Measurements from ENCODE around the gene LNX1. TPM values are rescaled to one million over a fixed set of nuclear protein-coding genes. Genes with fewer than 3 reads are reported as not detected.
A peak's percentile ranks its signal among the peaks of the same experiment; 100 is the strongest.

The LNX1 gene
- total RNA-seq, 1 donor from 2014 or later: 9.1 TPM

- no peak for DNase-seq
- ATAC-seq: no peak
- intact Hi-C loops (cut with micrococcal nuclease): no loop called here
These were observed 14.5 kb downstream of the LNX1 start for GRCh38 chr4:53576676-53577372.

- DNase-seq: no peak
- intact Hi-C loops (cut with micrococcal nuclease): no loop called here
- ATAC-seq: no peak
These were observed 15.1 kb downstream of the LNX1 start for GRCh38 chr4:53576071-53576617.

GRCh38 chr4:53575552-53575951 is 15.7 kb downstream of the LNX1 start:
- intact Hi-C loops (cut with micrococcal nuclease): no loop called here
- DNase-seq (no peak), ATAC-seq (no peak)

GRCh38 chr4:53574528-53574927 is 16.8 kb downstream of the LNX1 start:
- DNase-seq (no peak), ATAC-seq (no peak)
- intact Hi-C loops (cut with micrococcal nuclease): no loop called here

GRCh38 chr4:53573696-53574095 is 17.6 kb downstream of the LNX1 start:
- ATAC-seq (no peak), DNase-seq (no peak)
- intact Hi-C loops (cut with micrococcal nuclease): no loop called here

- no peak for ATAC-seq
- intact Hi-C loops (cut with micrococcal nuclease): no loop called here
These were observed 18.7 kb downstream of the LNX1 start for GRCh38 chr4:53572600-53572994.

GRCh38 chr4:53571936-53572599 is 19.2 kb downstream of the LNX1 start:
- intact Hi-C loops (cut with micrococcal nuclease): no loop called here
- no peak for DNase-seq
- ATAC-seq: no peak

More at GRCh38 chr4:53572600-53572994, 18.7 kb downstream of the LNX1 start:
- no peak for DNase-seq

- intact Hi-C loops (cut with micrococcal nuclease): no loop called here
- DNase-seq: no peak
- ATAC-seq: no peak
These were observed 27.5 kb downstream of the LNX1 start for GRCh38 chr4:53563824-53564223.

GRCh38 chr4:53562409-53562808 is 28.9 kb downstream of the LNX1 start:
- intact Hi-C loops (cut with micrococcal nuclease): no loop called here
- DNase-seq (no peak), ATAC-seq (no peak)

GRCh38 chr4:53559021-53559620 is 32.2 kb downstream of the LNX1 start:
- DNase-seq (no peak), ATAC-seq (no peak)
- intact Hi-C loops (cut with micrococcal nuclease): no loop called here

GRCh38 chr4:53558065-53558801 is 33.1 kb downstream of the LNX1 start:
- ATAC-seq: peak; percentile 44
- intact Hi-C loops (cut with micrococcal nuclease): no loop called here
- no peak for DNase-seq

GRCh38 chr4:53557669-53558064 is 33.6 kb downstream of the LNX1 start:
- intact Hi-C loops (cut with micrococcal nuclease): no loop called here
- peak; percentile 28 for ATAC-seq

GRCh38 chr4:53556651-53557050 is 34.6 kb downstream of the LNX1 start:
- no peak for DNase-seq
- ATAC-seq: no peak
- intact Hi-C loops (cut with micrococcal nuclease): no loop called here

More at GRCh38 chr4:53557669-53558064, 33.6 kb downstream of the LNX1 start:
- DNase-seq: no peak

- DNase-seq (no peak), ATAC-seq (no peak)
- intact Hi-C loops (cut with micrococcal nuclease): no loop called here
These were observed 37.6 kb downstream of the LNX1 start for GRCh38 chr4:53553486-53554210.

- no peak for ATAC-seq
- DNase-seq: no peak
- intact Hi-C loops (cut with micrococcal nuclease): no loop called here
These were observed 38.6 kb downstream of the LNX1 start for GRCh38 chr4:53552711-53553110.

GRCh38 chr4:53551958-53552357 is 39.3 kb downstream of the LNX1 start:
- no peak for DNase-seq
- ATAC-seq: no peak
- intact Hi-C loops (cut with micrococcal nuclease): no loop called here

GRCh38 chr4:53551281-53551864 is 39.9 kb downstream of the LNX1 start:
- no peak for DNase-seq
- intact Hi-C loops (cut with micrococcal nuclease): no loop called here
- ATAC-seq: no peak

- DNase-seq (no peak), ATAC-seq (no peak)
- intact Hi-C loops (cut with micrococcal nuclease): no loop called here
These were observed 42.6 kb downstream of the LNX1 start for GRCh38 chr4:53548662-53549061.

GRCh38 chr4:53547983-53548382 is 43.3 kb downstream of the LNX1 start:
- intact Hi-C loops (cut with micrococcal nuclease): no loop called here
- ATAC-seq: no peak

More at GRCh38 chr4:53547983-53548382, 43.3 kb downstream of the LNX1 start:
- no peak for DNase-seq
